ENCODE results near the gene ZNF684. TPM values are rescaled to one million over a fixed set of nuclear protein-coding genes. Genes with fewer than 3 reads are reported as not detected.

ZNF684 gene
- total and polyA plus RNA-seq, 9 of the 15 experiments (the other 6 are each of a cell fraction or from before 2014, with no cell fraction given): 4.8 to 8.8 (median 5.5) TPM

- TF ChIP-seq CTBP1 (IDR thresholded peaks at IDR 0.05; ENCODE audit: borderline replicate concordance) (peak; percentile 8; the same call in 1 of the 2 replicates), ZFP1 (CRISPR knock-in tag; IDR thresholded peaks at IDR 0.05) (no peak), HMBOX1 (IDR thresholded peaks at IDR 0.05) (0 out of 2 replicates have a peak, but pooled peaks have one; percentile 13), ZNF324 (CRISPR knock-in tag; IDR thresholded peaks at IDR 0.05) (no peak), ZNF3 (CRISPR knock-in tag; IDR thresholded peaks at IDR 0.05) (no peak), CHAMP1 (IDR thresholded peaks at IDR 0.05) (no peak), ETV5 (CRISPR knock-in tag; IDR thresholded peaks at IDR 0.05; ENCODE audit: low read depth) (peak; percentile 82), POLR2G (IDR thresholded peaks at IDR 0.05; ENCODE audit: low read depth, low read length) (peak; percentile 87), MECOM (CRISPR knock-in tag; IDR thresholded peaks at IDR 0.05) (0 out of 2 replicates have a peak, but pooled peaks have one; percentile 53), SRSF1 (IDR thresholded peaks at IDR 0.05; ENCODE audit: low read depth, low read length) (no peak), MBD2 (IDR thresholded peaks at IDR 0.05; ENCODE audit: borderline replicate concordance, low read depth) (peak; percentile 82; the same call in 1 of the 2 replicates), TAF15 (IDR thresholded peaks at IDR 0.05; ENCODE audit: low read depth, low read length) (no peak), RFX1 (IDR thresholded peaks at IDR 0.05) (no peak), TRIM28 (IDR thresholded peaks at IDR 0.05) (no peak), ARID3B (CRISPR knock-in tag; IDR thresholded peaks at IDR 0.05; ENCODE audit: borderline replicate concordance) (no peak), ZNF639 (CRISPR knock-in tag; conservative IDR thresholded peaks at IDR 0.05 in 1 of 2, IDR thresholded peaks at IDR 0.05 in 1 of 2) (0 out of 4 replicates have a peak, but pooled peaks of 1 of the 2 experiments have one; percentile 38), TBL1XR1 (IDR thresholded peaks at IDR 0.05; ENCODE audit: low read length in 2 of 2) (peak; percentile 3 to 13; a peak in 1 of 4 replicates), CBFA2T3 (IDR thresholded peaks at IDR 0.05) (no peak), DNMT1 (IDR thresholded peaks at IDR 0.05) (no peak), ZNF696 (CRISPR knock-in tag; conservative IDR thresholded peaks at IDR 0.05) (no peak), SMAD1 (IDR thresholded peaks at IDR 0.05; ENCODE audit: low read depth, low read length, partially characterized antibody) (peak; percentile 57), DIDO1 (tag; IDR thresholded peaks at IDR 0.05; ENCODE audit: low read depth) (no peak), ZNF436 (CRISPR knock-in tag; IDR thresholded peaks at IDR 0.05) (no peak), POLR2B (IDR thresholded peaks at IDR 0.05; ENCODE audit: low read depth, partially characterized antibody) (peak; percentile 64)
Measured at GRCh38 chr1:40531381-40532061, at the start of gene ZNF684 (continued).

Data from K562 (cell line).